WTC11 (cell line): ENCODE results near the gene ZNF202. TPM values are rescaled to one million over a fixed set of nuclear protein-coding genes. Genes with fewer than 3 reads are reported as not detected.
A peak's percentile ranks its signal among the peaks of the same experiment; 100 is the strongest.

ENCODE experiments used
- ATAC-seq: fragments of 200-7000 bp; cut with Tn5 transposase; 2 replicates; pipeline ENCODE4 v1.10.0; 2021; ENCODE audit warnings: mild to moderate bottlenecking, moderate library complexity
- CTCF ChIA-PET: fragments of 300-600 bp; sonication (Branson Sonifier 250); formaldehyde crosslinking; loops from one replicate; lab custom pipeline; 2021; ENCODE audit warnings: antibody characterized with exemption; lab: Charles Lee
- POLR2A ChIA-PET: fragments of 350-600 bp; sonication (Branson Sonifier 250); formaldehyde crosslinking; loops from one replicate; lab custom pipeline; 2021; ENCODE audit warnings: antibody characterized with exemption; lab: Charles Lee
- DNase-seq: peaks from one replicate; pipeline ENCODE4 v3.0.0; 2021; ENCODE audit warnings: low spot score
- H3K27ac Mint-ChIP-seq: 2 replicates; pipeline ENCODE4 v1.8.0; 2021; ENCODE audit warnings: mixed read lengths
- H3K27me3 Mint-ChIP-seq: 2 replicates; pipeline ENCODE4 v1.8.0; 2021; ENCODE audit warnings: low read depth, mild to moderate bottlenecking, moderate library complexity, mixed read lengths
- H3K36me3 Mint-ChIP-seq: 2 replicates; pipeline ENCODE4 v1.8.0; 2021; ENCODE audit warnings: mixed read lengths
- H3K4me1 Mint-ChIP-seq: 2 replicates; pipeline ENCODE4 v1.8.0; 2022; ENCODE audit warnings: mixed read lengths
- H3K4me3 Mint-ChIP-seq: 2 replicates; pipeline ENCODE4 v1.8.0; 2021; ENCODE audit warnings: mild to moderate bottlenecking, moderate library complexity, mixed read lengths
- H3K9me3 Mint-ChIP-seq: 2 replicates; pipeline ENCODE4 v1.8.0; 2021; ENCODE audit warnings: mixed read lengths
- ATF1 ChIP-seq: sonication (generic); formaldehyde crosslinking; IDR thresholded peaks from 2 replicates; pipeline ENCODE4 v1.8.1; 2023; ENCODE audit warnings: mild to moderate bottlenecking, moderate library complexity, missing genetic modification reagents
- CDX4 ChIP-seq: fragments of 250-450 bp; sonication (Bioruptor Pico); IDR thresholded peaks from 2 replicates; pipeline ENCODE4 v1.9.0; 2021; ENCODE audit warnings: moderate library complexity, mild to moderate bottlenecking, inconsistent platforms, borderline replicate concordance
- CTCF ChIP-seq: fragments of 200-600 bp; IDR thresholded peaks from 2 replicates; pipeline ENCODE4 v1.8.0; 2022; ENCODE audit warnings: antibody characterized with exemption
- E2F4 ChIP-seq: sonication (generic); formaldehyde crosslinking; IDR thresholded peaks from 2 replicates; pipeline ENCODE4 v1.8.1; 2022; ENCODE audit warnings: low read depth, mild to moderate bottlenecking, moderate library complexity, missing genetic modification reagents, borderline replicate concordance
- ERG ChIP-seq: fragments of 250-450 bp; sonication (Bioruptor Pico); IDR thresholded peaks from 2 replicates; pipeline ENCODE4 v1.8.0; 2021; ENCODE audit warnings: mild to moderate bottlenecking
- ETV6 ChIP-seq: sonication (generic); formaldehyde crosslinking; IDR thresholded peaks from 2 replicates; pipeline ENCODE4 v1.8.1; 2022; ENCODE audit warnings: mild to moderate bottlenecking, missing genetic modification reagents
- FOXJ3 ChIP-seq: sonication (generic); formaldehyde crosslinking; IDR thresholded peaks from 2 replicates; pipeline ENCODE4 v1.9.0; 2021; ENCODE audit warnings: missing genetic modification reagents, mild to moderate bottlenecking, borderline replicate concordance
- GTF2I ChIP-seq: fragments of 250-450 bp; sonication (Bioruptor Pico); conservative IDR thresholded peaks from 2 replicates; pipeline ENCODE4 v1.4.0; 2021; ENCODE audit warnings: mild to moderate bottlenecking
- HMGA2 ChIP-seq: fragments of 250-450 bp; sonication (Bioruptor Pico); IDR thresholded peaks from 2 replicates; pipeline ENCODE4 v1.4.0; 2021; ENCODE audit warnings: mild to moderate bottlenecking, moderate library complexity
- JAZF1 ChIP-seq: fragments of 250-450 bp; sonication (Bioruptor Pico); IDR thresholded peaks from 2 replicates; pipeline ENCODE4 v1.9.0; 2021; ENCODE audit warnings: moderate library complexity, mild to moderate bottlenecking, inconsistent platforms
- JUN ChIP-seq: sonication (generic); formaldehyde crosslinking; IDR thresholded peaks from 2 replicates; pipeline ENCODE4 v1.8.0; 2023; ENCODE audit warnings: mild to moderate bottlenecking, missing genetic modification reagents
- NR3C1 ChIP-seq: sonication (generic); formaldehyde crosslinking; conservative IDR thresholded peaks from 2 replicates; pipeline ENCODE4 v1.8.1; 2023; ENCODE audit warnings: low read depth, mild to moderate bottlenecking, missing genetic modification reagents
- OVOL2 ChIP-seq: fragments of 250-450 bp; sonication (Bioruptor Pico); IDR thresholded peaks from 2 replicates; pipeline ENCODE4 v1.9.0; 2021; ENCODE audit warnings: mild to moderate bottlenecking, borderline replicate concordance
- RELA ChIP-seq: sonication (generic); formaldehyde crosslinking; IDR thresholded peaks from 2 replicates; pipeline ENCODE4 v1.8.1; 2022; ENCODE audit warnings: missing genetic modification reagents, mild to moderate bottlenecking, borderline replicate concordance
- SMAD3 ChIP-seq: sonication (generic); formaldehyde crosslinking; IDR thresholded peaks from 2 replicates; pipeline ENCODE4 v1.8.0; 2022; ENCODE audit warnings: missing genetic modification reagents, mild to moderate bottlenecking, borderline replicate concordance
- ZMAT4 ChIP-seq: fragments of 250-450 bp; sonication (Bioruptor Pico); IDR thresholded peaks from 2 replicates; pipeline ENCODE4 v1.9.0; 2021; ENCODE audit warnings: mild to moderate bottlenecking
- ZNF121 ChIP-seq: sonication (generic); formaldehyde crosslinking; IDR thresholded peaks from 2 replicates; pipeline ENCODE4 v1.8.0; 2023; ENCODE audit warnings: missing genetic modification reagents
- ZNF138 ChIP-seq: sonication (generic); formaldehyde crosslinking; conservative IDR thresholded peaks from 2 replicates; pipeline ENCODE4 v1.8.1; 2022; ENCODE audit warnings: mild to moderate bottlenecking, moderate library complexity, missing genetic modification reagents
- ZNF232 ChIP-seq: sonication (generic); formaldehyde crosslinking; IDR thresholded peaks from 2 replicates; pipeline ENCODE4 v1.8.0; 2022; ENCODE audit warnings: mild to moderate bottlenecking, missing genetic modification reagents
- ZNF317 ChIP-seq: sonication (generic); formaldehyde crosslinking; IDR thresholded peaks from 2 replicates; pipeline ENCODE4 v1.8.1; 2023; ENCODE audit warnings: low read depth, mild to moderate bottlenecking, moderate library complexity, missing genetic modification reagents, borderline replicate concordance
- ZNF396 ChIP-seq: fragments of 250-450 bp; sonication (Bioruptor Pico); IDR thresholded peaks from 2 replicates; pipeline ENCODE4 v1.8.0; 2021; ENCODE audit warnings: mild to moderate bottlenecking, moderate library complexity, borderline replicate concordance
- ZNF532 ChIP-seq: fragments of 250-450 bp; sonication (Bioruptor Pico); IDR thresholded peaks from 2 replicates; pipeline ENCODE4 v1.9.0; 2021; ENCODE audit warnings: mild to moderate bottlenecking, borderline replicate concordance
- total RNA-seq: library from RNA; stranded (reverse); gene quantifications from 3 replicates; pipeline ENCODE4 v1.2.3, GENCODE V29; 2021

Gene ZNF202
- total RNA-seq, 1 experiment from 2014 or later = 29.9 TPM

GRCh38 chr11:123741159-123742030 is at the start of gene ZNF202 (continued):
- no peak for TF ChIP-seq ZNF121 (CRISPR knock-in tag)
- no peak for TF ChIP-seq E2F4 (CRISPR knock-in tag)
- TF ChIP-seq CTCF = no peak
- no peak for TF ChIP-seq GTF2I (CRISPR knock-in tag)
- no peak for TF ChIP-seq JAZF1 (CRISPR knock-in tag)
- TF ChIP-seq RELA (CRISPR knock-in tag) = no peak; the same call in 1 of the 2 replicates
- TF ChIP-seq ZNF532 = no peak
- no peak for TF ChIP-seq JUN (CRISPR knock-in tag)
- TF ChIP-seq NR3C1 (CRISPR knock-in tag) = 0 out of 2 replicates have a peak, but pooled peaks have one; percentile 57
- TF ChIP-seq ETV6 (CRISPR knock-in tag) = no peak; the same call in 1 of the 2 replicates
- no peak for TF ChIP-seq ATF1
- TF ChIP-seq ZNF317 (CRISPR knock-in tag) = no peak
- no peak for TF ChIP-seq SMAD3 (CRISPR knock-in tag)
- no peak for TF ChIP-seq OVOL2
- TF ChIP-seq CDX4 = no peak

GRCh38 chr11:123783536-123783935 is 42.1 kb upstream of the ZNF202 start:
- ATAC-seq (no peak), DNase-seq (no peak)
- no peak for TF ChIP-seq ZNF232 (CRISPR knock-in tag)
- TF ChIP-seq ZNF138 (CRISPR knock-in tag) = no peak
- TF ChIP-seq HMGA2 (CRISPR knock-in tag) = no peak
- no peak for TF ChIP-seq ERG (CRISPR knock-in tag)
- no peak for TF ChIP-seq ZMAT4
- no peak for TF ChIP-seq ZNF396 (CRISPR knock-in tag)
- TF ChIP-seq FOXJ3 (CRISPR knock-in tag) = no peak
- TF ChIP-seq E2F4 (CRISPR knock-in tag) = no peak
- Mint-ChIP-seq H3K27ac (no peak overlapping the region), H3K4me1 (peaks cover 38% of the 10 kb centered on the region), H3K9me3 (peaks cover 46% of the 10 kb centered on the region), H3K36me3 (peaks cover 42% of the 10 kb centered on the region), H3K27me3 (no peaks in the 10 kb centered on the region; the same call in 1 of the 2 replicates), H3K4me3 (no peak overlapping the region)
- POLR2A ChIA-PET = no interaction called here
- CTCF ChIA-PET = no interaction called here
